ENCODE results near the gene CDIP1.

DNA sequence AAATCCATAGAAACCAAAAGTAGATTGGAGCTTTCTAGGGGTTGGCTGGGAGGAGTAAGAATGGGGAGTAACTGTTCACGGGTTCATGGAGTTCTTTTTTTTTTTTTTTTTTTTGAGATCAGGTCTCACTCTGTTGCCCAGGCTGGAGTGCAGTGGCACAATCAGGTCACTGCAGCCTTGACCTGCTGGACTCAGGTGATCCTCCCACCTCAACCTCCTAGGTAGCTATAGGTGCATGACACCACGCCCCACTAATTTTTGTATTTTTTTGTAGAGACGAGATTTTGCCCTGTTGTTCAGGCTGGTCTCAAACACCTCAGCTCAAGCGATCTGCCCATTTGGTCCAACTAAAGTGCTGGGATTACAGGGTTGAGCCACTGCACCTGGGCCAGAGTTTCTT lies 65.7 kb downstream of the CDIP1 start:
- TF ChIP-seq, protein P1, sequence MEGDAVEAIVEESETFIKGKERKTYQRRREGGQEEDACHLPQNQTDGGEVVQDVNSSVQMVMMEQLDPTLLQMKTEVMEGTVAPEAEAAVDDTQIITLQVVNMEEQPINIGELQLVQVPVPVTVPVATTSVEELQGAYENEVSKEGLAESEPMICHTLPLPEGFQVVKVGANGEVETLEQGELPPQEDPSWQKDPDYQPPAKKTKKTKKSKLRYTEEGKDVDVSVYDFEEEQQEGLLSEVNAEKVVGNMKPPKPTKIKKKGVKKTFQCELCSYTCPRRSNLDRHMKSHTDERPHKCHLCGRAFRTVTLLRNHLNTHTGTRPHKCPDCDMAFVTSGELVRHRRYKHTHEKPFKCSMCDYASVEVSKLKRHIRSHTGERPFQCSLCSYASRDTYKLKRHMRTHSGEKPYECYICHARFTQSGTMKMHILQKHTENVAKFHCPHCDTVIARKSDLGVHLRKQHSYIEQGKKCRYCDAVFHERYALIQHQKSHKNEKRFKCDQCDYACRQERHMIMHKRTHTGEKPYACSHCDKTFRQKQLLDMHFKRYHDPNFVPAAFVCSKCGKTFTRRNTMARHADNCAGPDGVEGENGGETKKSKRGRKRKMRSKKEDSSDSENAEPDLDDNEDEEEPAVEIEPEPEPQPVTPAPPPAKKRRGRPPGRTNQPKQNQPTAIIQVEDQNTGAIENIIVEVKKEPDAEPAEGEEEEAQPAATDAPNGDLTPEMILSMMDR (IDR thresholded peaks at IDR 0.05), result no peak
- no peak for TF ChIP-seq POLR2A (IDR thresholded peaks at IDR 0.05; ENCODE audit: low read depth)
- TF ChIP-seq POLR2AphosphoS5 (IDR thresholded peaks at IDR 0.05), result no peak

All from esophagus muscularis mucosa (tissue), 3 donors.